Measurements from ENCODE around the gene DRG2.

GRCh38 chr17:18108401-18109312 is 20.9 kb downstream of the DRG2 start, which contains the start of gene MYO15A:
- TF ChIP-seq, protein P1, sequence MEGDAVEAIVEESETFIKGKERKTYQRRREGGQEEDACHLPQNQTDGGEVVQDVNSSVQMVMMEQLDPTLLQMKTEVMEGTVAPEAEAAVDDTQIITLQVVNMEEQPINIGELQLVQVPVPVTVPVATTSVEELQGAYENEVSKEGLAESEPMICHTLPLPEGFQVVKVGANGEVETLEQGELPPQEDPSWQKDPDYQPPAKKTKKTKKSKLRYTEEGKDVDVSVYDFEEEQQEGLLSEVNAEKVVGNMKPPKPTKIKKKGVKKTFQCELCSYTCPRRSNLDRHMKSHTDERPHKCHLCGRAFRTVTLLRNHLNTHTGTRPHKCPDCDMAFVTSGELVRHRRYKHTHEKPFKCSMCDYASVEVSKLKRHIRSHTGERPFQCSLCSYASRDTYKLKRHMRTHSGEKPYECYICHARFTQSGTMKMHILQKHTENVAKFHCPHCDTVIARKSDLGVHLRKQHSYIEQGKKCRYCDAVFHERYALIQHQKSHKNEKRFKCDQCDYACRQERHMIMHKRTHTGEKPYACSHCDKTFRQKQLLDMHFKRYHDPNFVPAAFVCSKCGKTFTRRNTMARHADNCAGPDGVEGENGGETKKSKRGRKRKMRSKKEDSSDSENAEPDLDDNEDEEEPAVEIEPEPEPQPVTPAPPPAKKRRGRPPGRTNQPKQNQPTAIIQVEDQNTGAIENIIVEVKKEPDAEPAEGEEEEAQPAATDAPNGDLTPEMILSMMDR (IDR thresholded peaks at IDR 0.05), result no peak
- TF ChIP-seq POLR2A (IDR thresholded peaks at IDR 0.05), result no peak
